HepG2 (cell line): ENCODE measurements around the gene NAB1. TPM values are rescaled to one million over a fixed set of nuclear protein-coding genes. Genes with fewer than 3 reads are reported as not detected.

Source experiments
- ATAC-seq: fragments of 200-7000 bp; cut with Tn5 transposase; 3 replicates; pipeline ENCODE4 v1.9.1; 2020; ENCODE audit warnings: mild to moderate bottlenecking, moderate library complexity
- BruUV-seq: library from RNA; stranded (reverse); fragments of 400-500 nt; replicated peaks from 2 replicates; lab custom pipeline; 2021; lab: Mats Ljungman, UMichigan
- CTCF ChIA-PET: fragments of 300-600 bp; formaldehyde crosslinking; extraction: SDS; loops from one replicate; lab custom pipeline; 2021; ENCODE audit warnings: low total read pairs, inconsistent platforms, low intra/inter-chr PET ratio; lab: Yijun Ruan, JAX
- POLR2A ChIA-PET: fragments of 350-600 bp; sonication (Branson Sonifier 250); formaldehyde crosslinking; loops from one replicate; lab custom pipeline; 2020; ENCODE audit warnings: antibody characterized with exemption, inconsistent platforms; lab: Yijun Ruan, JAX
- DNase-seq: peaks from one replicate; pipeline ENCODE4 v3.0.0-alpha.2; 2015; ENCODE audit warnings: low spot score
- FAIRE-seq: peaks from 3 replicates; lab custom pipeline; 2011; peaks lifted over from hg19 to GRCh38; lab: Jason Lieb, UNC
- H2AFZ ChIP-seq: one replicate; pipeline ENCODE4 v1.6.1; 2011; ENCODE audit warnings: low read length, inconsistent platforms
- H3K27ac ChIP-seq: fragments of 300-600 bp; 3 replicates; pipeline ENCODE4 v1.8.0; 2011; ENCODE audit warnings: mixed run types, mild to moderate bottlenecking, mixed read lengths, low read length, inconsistent platforms; ENCODE audit not compliant: insufficient read depth; ENCODE audit errors: extremely low read length
- H3K27me3 ChIP-seq, 2 experiments: fragments of 200-600 bp in 1 of 2; 2 replicates in 1 of 2; 3 replicates in 1 of 2; pipeline versions ENCODE4 v1.6.0 to v1.8.0; 2011; ENCODE audit warnings: low read length in 2 of 2, mild to moderate bottlenecking in 2 of 2, moderate library complexity in 2 of 2, inconsistent platforms in 1 of 2; ENCODE audit not compliant: insufficient read depth in 2 of 2, control insufficient read depth in 1 of 2
- H3K36me3 ChIP-seq, 2 experiments: fragments of 200-600 bp in 1 of 2; replicated peaks in 1 of 2; 2 replicates in 1 of 2; 3 replicates in 1 of 2; pipeline versions ENCODE4 v1.5.1 to v1.8.0; 2011; ENCODE audit warnings: low read length in 2 of 2, inconsistent platforms in 1 of 2; ENCODE audit not compliant: insufficient read depth in 2 of 2, control insufficient read depth in 1 of 2
- H3K4me1 ChIP-seq: 2 replicates; pipeline ENCODE4 v1.5.1; 2012; ENCODE audit warnings: low read length, inconsistent platforms; ENCODE audit not compliant: insufficient read depth
- H3K4me2 ChIP-seq: 2 replicates; pipeline ENCODE4 v1.6.0; 2011; ENCODE audit warnings: low read depth, low read length, inconsistent platforms
- H3K4me3 ChIP-seq, 3 experiments: fragments of 200-600 bp in 1 of 3; sonication (generic), shearing (Covaris generic) in 1 of 3; replicated peaks in 1 of 3; 2 replicates each; pipeline ENCODE4 v1.5.1; 2011 to 2016; ENCODE audit warnings: low read length in 3 of 3, inconsistent platforms in 2 of 3, low read depth in 2 of 3, mild to moderate bottlenecking in 2 of 3, control low read depth in 1 of 3, mixed read lengths in 1 of 3; ENCODE audit not compliant: insufficient read depth in 1 of 3
- H3K79me2 ChIP-seq: one replicate; pipeline ENCODE4 v1.6.1; 2011; ENCODE audit warnings: low read length, inconsistent platforms; ENCODE audit not compliant: insufficient read depth
- H3K9ac ChIP-seq: 2 replicates; pipeline ENCODE4 v1.6.0; 2011; ENCODE audit warnings: mild to moderate bottlenecking, low read depth, low read length, inconsistent platforms; ENCODE audit not compliant: insufficient read depth
- H3K9me3 ChIP-seq: 2 replicates; pipeline ENCODE4 v1.5.1; 2012; ENCODE audit warnings: mild to moderate bottlenecking, low read length
- H4K20me1 ChIP-seq: 2 replicates; pipeline ENCODE4 v1.6.0; 2011; ENCODE audit warnings: inconsistent platforms, mild to moderate bottlenecking, low read length, moderate library complexity; ENCODE audit not compliant: insufficient read depth
- ISL2 ChIP-seq: sonication (generic); formaldehyde crosslinking; IDR thresholded peaks from 2 replicates; pipeline ENCODE4 v1.5.0; 2020; ENCODE audit warnings: missing genetic modification reagents
- MXI1 ChIP-seq: IDR thresholded peaks from 3 replicates; pipeline ENCODE4 v1.6.1; 2012; ENCODE audit warnings: low read depth, low read length, inconsistent platforms, borderline replicate concordance
- MYC ChIP-seq: sonication (generic); formaldehyde crosslinking; IDR thresholded peaks from 2 replicates; pipeline ENCODE4 v1.9.0; 2021; ENCODE audit warnings: missing genetic modification reagents, borderline replicate concordance
- RNF2 ChIP-seq: fragments of 450-650 bp; conservative IDR thresholded peaks from 2 replicates; pipeline ENCODE4 v1.6.1; 2016; ENCODE audit warnings: low read depth
- ZKSCAN1 ChIP-seq: fragments of 150-350 bp; IDR thresholded peaks from 2 replicates; pipeline ENCODE4 v1.6.1; 2014; ENCODE audit warnings: low read length
- ZNF180 ChIP-seq: sonication (generic); formaldehyde crosslinking; IDR thresholded peaks from 2 replicates; pipeline ENCODE4 v1.4.0; 2020; ENCODE audit warnings: low read depth, missing genetic modification reagents, borderline replicate concordance
- ZNF44 ChIP-seq: sonication (generic); formaldehyde crosslinking; IDR thresholded peaks from 2 replicates; pipeline ENCODE4 v1.5.1; 2020; ENCODE audit warnings: mild to moderate bottlenecking, missing genetic modification reagents
- ZNF441 ChIP-seq: sonication (generic); formaldehyde crosslinking; IDR thresholded peaks from 2 replicates; pipeline ENCODE4 v1.7.0; 2021; ENCODE audit warnings: missing genetic modification reagents, borderline replicate concordance
- ZNF563 ChIP-seq: sonication (generic); formaldehyde crosslinking; IDR thresholded peaks from 2 replicates; pipeline ENCODE4 v1.8.0; 2022; ENCODE audit warnings: mild to moderate bottlenecking, moderate library complexity, missing genetic modification reagents
- ZNF629 ChIP-seq: sonication (generic); formaldehyde crosslinking; conservative IDR thresholded peaks from 2 replicates; pipeline ENCODE4 v1.5.0; 2020; ENCODE audit warnings: missing genetic modification reagents
- ZNF713 ChIP-seq: sonication (generic); formaldehyde crosslinking; IDR thresholded peaks from 2 replicates; pipeline ENCODE4 v1.4.0; 2020; ENCODE audit warnings: mild to moderate bottlenecking, missing genetic modification reagents
- WGBS: methylation state at CpG from one replicate; pipeline ENCODE4 v1.1.6; 2017; ENCODE audit warnings: low lambda C conversion rate; 5-methylcytosine and 5-hydroxymethylcytosine counted together
- in situ Hi-C: cut with HindIII; loops from 2 replicates; pipeline ENCODE4 v1.10.0; 2017; ENCODE audit warnings: low pct_unique_long_range_greater_than_20kb; ENCODE audit not compliant: extremely low pct_ligation_motif_present
- intact Hi-C: fragments of 100-400 bp; cut with micrococcal nuclease; formaldehyde crosslinking; loops from one replicate; pipeline ENCODE4 v1.10.0; 2022; ENCODE audit not compliant: unreplicated experiment
- polyA plus RNA-seq, 8 experiments: library from polyadenylated mRNA; depleted of rRNA in 3 of 8; stranded (reverse) in 7 of 8; unstranded in 1 of 8; fragments of >200 nt; fragmentation: Illumina TruSeq in 4 of 8; extraction: Trizol in 4 of 8; gene quantifications; 2 replicates each; pipeline versions ENCODE4 v1.2.1 to v1.2.3, GENCODE V29; 2011 to 2016; ENCODE audit warnings: low read depth in 4 of 8, missing spikeins in 1 of 8, mixed read lengths in 1 of 8; ENCODE audit not compliant: insufficient read depth in 1 of 8
- total RNA-seq, 5 experiments: library from RNA; depleted of rRNA; stranded (reverse); fragments of >200 nt; fragmentation: Illumina TruSeq; extraction: Trizol; gene quantifications; 2 replicates each; pipeline ENCODE4 v1.2.3, GENCODE V29; 2016; ENCODE audit warnings: low read depth in 1 of 5
- TF ChIP-seq, protein P1 (sequence below): sonication (generic); formaldehyde crosslinking; IDR thresholded peaks from 2 replicates; pipeline ENCODE4 v1.4.0; 2020; ENCODE audit warnings: mild to moderate bottlenecking, missing genetic modification reagents
- TF ChIP-seq, protein P2 (sequence below): sonication (generic); formaldehyde crosslinking; IDR thresholded peaks from 2 replicates; pipeline ENCODE4 v1.9.0; 2021; ENCODE audit warnings: missing genetic modification reagents, mild to moderate bottlenecking, borderline replicate concordance

NAB1 gene
- total and polyA plus RNA-seq, 2 of the 13 experiments (the other 11 are each of a cell fraction or from before 2014, with no cell fraction given), result 24.5 to 46.0 TPM

DNA sequence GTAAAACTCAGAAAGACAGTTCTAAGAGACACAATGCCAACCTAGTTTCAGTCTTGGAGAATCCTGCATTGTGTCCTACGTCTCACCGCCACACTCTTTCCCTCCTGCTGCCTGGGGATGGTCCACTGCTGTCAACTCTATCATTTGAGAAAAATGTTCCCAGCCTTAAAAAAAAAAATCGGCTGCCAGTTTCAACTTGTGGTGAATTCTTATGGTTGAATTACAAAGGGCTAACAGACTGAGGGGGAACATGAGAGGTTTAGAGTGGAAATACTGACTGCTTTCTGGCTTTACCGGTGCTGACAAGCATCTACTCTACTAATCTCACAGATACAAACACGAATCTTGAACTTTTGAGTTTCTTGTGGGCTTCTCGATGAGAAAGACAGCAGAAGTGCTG is 74.0 kb downstream of the NAB1 start:
- FAIRE-seq, result no peak
- ATAC-seq, result no peak
- Histone ChIP-seq H3K9ac (no peak overlapping the region), H4K20me1 (no peaks in the 10 kb centered on the region), H3K4me2 (no peak overlapping the region), H3K4me1 (no peaks in the 10 kb centered on the region), H2AFZ (no peak overlapping the region), H3K27ac (no peak overlapping the region)
- intact Hi-C loops (no loop called here), in situ Hi-C loops (no loop called here)
- BruUV-seq, result no TSS peak
- no peak for TF ChIP-seq ZNF441
- TF ChIP-seq, all 625 proteins: peak for 0
- H3K9me3 ChIP-seq, result no peaks in the 10 kb centered on the region
- ChIA-PET POLR2A (no interaction called here), CTCF (no interaction called here)
- DNase-seq, result no peak
- H3K4me3 ChIP-seq, result no peak overlapping the region
- no peaks in the 10 kb centered on the region for H3K36me3 ChIP-seq
- no peaks in the 10 kb centered on the region for H3K79me2 ChIP-seq
- H3K27me3 ChIP-seq, result peaks cover 0 to 17% of the 10 kb centered on the region in 2 experiments; a peak in 3 of 5 replicates
- WGBS, result 52% methylated on average over 6 of the region's 6 CpGs

DNA sequence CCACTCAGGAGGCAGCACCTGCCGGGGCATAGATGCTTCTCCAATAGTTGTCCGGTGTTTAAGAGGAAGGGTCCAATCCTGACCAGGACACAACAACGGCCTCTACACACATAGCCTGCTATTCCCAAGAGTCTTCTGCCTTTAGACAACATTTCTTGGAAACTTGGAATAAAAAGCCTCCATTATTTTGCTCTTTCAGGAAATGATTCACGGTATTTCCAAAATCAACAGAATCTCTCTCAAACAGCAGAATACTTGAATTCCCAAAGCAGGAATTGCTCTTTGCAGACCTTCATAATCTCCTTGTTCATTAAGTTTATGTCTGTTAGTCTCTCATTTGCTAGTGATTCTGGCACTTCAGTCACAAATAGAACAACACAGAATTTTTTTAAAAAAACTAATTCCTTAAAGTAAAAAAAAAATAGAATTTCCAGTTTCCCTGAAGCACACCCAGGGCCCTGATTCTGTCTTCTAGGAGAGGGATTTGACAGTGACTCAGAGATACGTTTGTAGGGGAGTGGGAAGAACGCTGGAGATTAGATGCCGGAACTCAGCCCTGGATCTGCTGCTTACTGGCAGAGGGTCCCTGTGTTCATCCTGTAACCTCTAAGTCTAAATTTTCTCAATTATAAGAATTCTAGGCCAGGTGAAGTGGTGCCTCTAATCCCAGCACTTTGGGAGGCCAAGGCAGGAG is 74.7 kb downstream of the NAB1 start:
- in situ Hi-C loops, result no loop called here
- H3K27ac ChIP-seq, result no peak overlapping the region
- ATAC-seq, result no peak
- no peak overlapping the region for H3K9ac ChIP-seq
- H3K9me3 ChIP-seq, result no peaks in the 10 kb centered on the region
- 51% methylated on average over 7 of the region's 7 CpGs for WGBS
- no peaks in the 10 kb centered on the region for H3K4me1 ChIP-seq
- DNase-seq, result no peak
- no peak for FAIRE-seq
- TF ChIP-seq ISL2 (CRISPR knock-in tag), result no peak
- TF ChIP-seq ZNF629, result no peak
- TF ChIP-seq ZKSCAN1, result no peak
- TF ChIP-seq, protein P1, sequence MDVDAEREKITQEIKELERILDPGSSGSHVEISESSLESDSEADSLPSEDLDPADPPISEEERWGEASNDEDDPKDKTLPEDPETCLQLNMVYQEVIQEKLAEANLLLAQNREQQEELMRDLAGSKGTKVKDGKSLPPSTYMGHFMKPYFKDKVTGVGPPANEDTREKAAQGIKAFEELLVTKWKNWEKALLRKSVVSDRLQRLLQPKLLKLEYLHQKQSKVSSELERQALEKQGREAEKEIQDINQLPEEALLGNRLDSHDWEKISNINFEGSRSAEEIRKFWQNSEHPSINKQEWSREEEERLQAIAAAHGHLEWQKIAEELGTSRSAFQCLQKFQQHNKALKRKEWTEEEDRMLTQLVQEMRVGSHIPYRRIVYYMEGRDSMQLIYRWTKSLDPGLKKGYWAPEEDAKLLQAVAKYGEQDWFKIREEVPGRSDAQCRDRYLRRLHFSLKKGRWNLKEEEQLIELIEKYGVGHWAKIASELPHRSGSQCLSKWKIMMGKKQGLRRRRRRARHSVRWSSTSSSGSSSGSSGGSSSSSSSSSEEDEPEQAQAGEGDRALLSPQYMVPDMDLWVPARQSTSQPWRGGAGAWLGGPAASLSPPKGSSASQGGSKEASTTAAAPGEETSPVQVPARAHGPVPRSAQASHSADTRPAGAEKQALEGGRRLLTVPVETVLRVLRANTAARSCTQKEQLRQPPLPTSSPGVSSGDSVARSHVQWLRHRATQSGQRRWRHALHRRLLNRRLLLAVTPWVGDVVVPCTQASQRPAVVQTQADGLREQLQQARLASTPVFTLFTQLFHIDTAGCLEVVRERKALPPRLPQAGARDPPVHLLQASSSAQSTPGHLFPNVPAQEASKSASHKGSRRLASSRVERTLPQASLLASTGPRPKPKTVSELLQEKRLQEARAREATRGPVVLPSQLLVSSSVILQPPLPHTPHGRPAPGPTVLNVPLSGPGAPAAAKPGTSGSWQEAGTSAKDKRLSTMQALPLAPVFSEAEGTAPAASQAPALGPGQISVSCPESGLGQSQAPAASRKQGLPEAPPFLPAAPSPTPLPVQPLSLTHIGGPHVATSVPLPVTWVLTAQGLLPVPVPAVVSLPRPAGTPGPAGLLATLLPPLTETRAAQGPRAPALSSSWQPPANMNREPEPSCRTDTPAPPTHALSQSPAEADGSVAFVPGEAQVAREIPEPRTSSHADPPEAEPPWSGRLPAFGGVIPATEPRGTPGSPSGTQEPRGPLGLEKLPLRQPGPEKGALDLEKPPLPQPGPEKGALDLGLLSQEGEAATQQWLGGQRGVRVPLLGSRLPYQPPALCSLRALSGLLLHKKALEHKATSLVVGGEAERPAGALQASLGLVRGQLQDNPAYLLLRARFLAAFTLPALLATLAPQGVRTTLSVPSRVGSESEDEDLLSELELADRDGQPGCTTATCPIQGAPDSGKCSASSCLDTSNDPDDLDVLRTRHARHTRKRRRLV (CRISPR knock-in tag), result no peak
- no peak for TF ChIP-seq RNF2
- TF ChIP-seq MXI1, result no peak
- TF ChIP-seq ZNF180 (CRISPR knock-in tag), result no peak
- no peak for TF ChIP-seq ZNF44 (CRISPR knock-in tag)
- TF ChIP-seq, protein P2, sequence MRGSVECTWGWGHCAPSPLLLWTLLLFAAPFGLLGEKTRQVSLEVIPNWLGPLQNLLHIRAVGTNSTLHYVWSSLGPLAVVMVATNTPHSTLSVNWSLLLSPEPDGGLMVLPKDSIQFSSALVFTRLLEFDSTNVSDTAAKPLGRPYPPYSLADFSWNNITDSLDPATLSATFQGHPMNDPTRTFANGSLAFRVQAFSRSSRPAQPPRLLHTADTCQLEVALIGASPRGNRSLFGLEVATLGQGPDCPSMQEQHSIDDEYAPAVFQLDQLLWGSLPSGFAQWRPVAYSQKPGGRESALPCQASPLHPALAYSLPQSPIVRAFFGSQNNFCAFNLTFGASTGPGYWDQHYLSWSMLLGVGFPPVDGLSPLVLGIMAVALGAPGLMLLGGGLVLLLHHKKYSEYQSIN, result no peak
- TF ChIP-seq MYC (CRISPR knock-in tag), result no peak
- no peak for TF ChIP-seq ZNF713 (CRISPR knock-in tag)
- TF ChIP-seq ZNF563 (CRISPR knock-in tag), result no peak
- TF ChIP-seq, all 625 proteins: peak for 0
- Histone ChIP-seq H2AFZ (no peak overlapping the region), H3K4me3 (no peak overlapping the region), H3K36me3 (no peaks in the 10 kb centered on the region), H3K27me3 (peaks cover 0 to 17% of the 10 kb centered on the region in 2 experiments; a peak in 3 of 5 replicates), H4K20me1 (no peaks in the 10 kb centered on the region), H3K79me2 (no peaks in the 10 kb centered on the region), H3K4me2 (no peak overlapping the region)
- CTCF ChIA-PET, result no interaction called here
- no TSS peak for BruUV-seq
- POLR2A ChIA-PET, result no interaction called here
- intact Hi-C loops, result no loop called here
